Fibroblast of lung (primary cell): ENCODE results near the gene DDX31.

ENCODE experiments used
- EZH2 ChIP-seq: IDR thresholded peaks from 2 replicates; pipeline ENCODE4 v1.5.1; 2012; ENCODE audit warnings: low read length, control low read depth, mild to moderate bottlenecking; ENCODE audit errors: missing control alignments
- TF ChIP-seq, protein P1 (sequence below), 2 donors: IDR thresholded peaks in 1 of 2; conservative IDR thresholded peaks in 1 of 2; 1 replicate in 1 of 2; 2 replicates in 1 of 2; pipeline ENCODE4 v1.5.1; 2011 to 2012; ENCODE audit warnings: low read length in 2 of 2, control low read depth in 1 of 2, inconsistent platforms in 1 of 2, low read depth in 1 of 2, mild to moderate bottlenecking in 1 of 2

- TF ChIP-seq, protein P1, sequence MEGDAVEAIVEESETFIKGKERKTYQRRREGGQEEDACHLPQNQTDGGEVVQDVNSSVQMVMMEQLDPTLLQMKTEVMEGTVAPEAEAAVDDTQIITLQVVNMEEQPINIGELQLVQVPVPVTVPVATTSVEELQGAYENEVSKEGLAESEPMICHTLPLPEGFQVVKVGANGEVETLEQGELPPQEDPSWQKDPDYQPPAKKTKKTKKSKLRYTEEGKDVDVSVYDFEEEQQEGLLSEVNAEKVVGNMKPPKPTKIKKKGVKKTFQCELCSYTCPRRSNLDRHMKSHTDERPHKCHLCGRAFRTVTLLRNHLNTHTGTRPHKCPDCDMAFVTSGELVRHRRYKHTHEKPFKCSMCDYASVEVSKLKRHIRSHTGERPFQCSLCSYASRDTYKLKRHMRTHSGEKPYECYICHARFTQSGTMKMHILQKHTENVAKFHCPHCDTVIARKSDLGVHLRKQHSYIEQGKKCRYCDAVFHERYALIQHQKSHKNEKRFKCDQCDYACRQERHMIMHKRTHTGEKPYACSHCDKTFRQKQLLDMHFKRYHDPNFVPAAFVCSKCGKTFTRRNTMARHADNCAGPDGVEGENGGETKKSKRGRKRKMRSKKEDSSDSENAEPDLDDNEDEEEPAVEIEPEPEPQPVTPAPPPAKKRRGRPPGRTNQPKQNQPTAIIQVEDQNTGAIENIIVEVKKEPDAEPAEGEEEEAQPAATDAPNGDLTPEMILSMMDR (conservative IDR thresholded peaks at IDR 0.05 in 1 of 2, IDR thresholded peaks at IDR 0.05 in 1 of 2; ENCODE audit: low read depth in 1 of 2, low read length in 2 of 2) = no peak
- no peak for TF ChIP-seq EZH2
Measured at GRCh38 chr9:132572921-132573320, 96.9 kb downstream of the DDX31 start.
